Ovary (tissue), 9 donors: ENCODE results near the gene DCHS2. TPM values are rescaled to one million over a fixed set of nuclear protein-coding genes. Genes with fewer than 3 reads are reported as not detected.

Experiments used
- DNase-seq, 5 donors: peaks; one replicate each; pipeline ENCODE4 v3.0.0-alpha.2; 2019 to 2020
- H3K27ac ChIP-seq, 2 donors: fragments of 200-600 bp; one replicate each; pipeline versions ENCODE4 v1.5.1 to v1.8.0; 2019 to 2022
- H3K27me3 ChIP-seq: fragments of 200-600 bp; one replicate; pipeline ENCODE4 v1.8.0; 2022
- H3K36me3 ChIP-seq: fragments of 200-600 bp; sonication (generic); one replicate; pipeline ENCODE4 v1.5.1; 2019
- H3K4me1 ChIP-seq: one replicate; pipeline ENCODE4 v1.8.1; 2013; ENCODE audit warnings: mild to moderate bottlenecking, moderate library complexity; ENCODE audit not compliant: insufficient read depth
- H3K4me3 ChIP-seq: fragments of 200-600 bp; sonication (generic); one replicate; pipeline ENCODE4 v1.5.1; 2017
- H3K9me3 ChIP-seq, 2 donors: fragments of 200-600 bp in 1 of 2; sonication (generic) in 1 of 2; one replicate each; pipeline versions ENCODE4 v1.5.1 to v1.8.1; 2013 to 2019; ENCODE audit warnings: mild to moderate bottlenecking in 1 of 2, moderate library complexity in 1 of 2
- EP300 ChIP-seq: sonication (generic); formaldehyde crosslinking; IDR thresholded peaks from one replicate; pipeline ENCODE4 v1.6.1; 2017; ENCODE audit warnings: antibody characterized with exemption
- POLR2A ChIP-seq: fragments of 450-650 bp; IDR thresholded peaks from one replicate; pipeline ENCODE4 v1.6.1; 2017; ENCODE audit warnings: antibody characterized with exemption, mild to moderate bottlenecking, moderate library complexity
- WGBS, 3 donors: extraction: QIAGEN DNeasy Blood & Tissue Kit in 1 of 3; methylation state at CpG; one replicate each; pipeline versions ENCODE4 v1.1.5 to v1.1.7; 2013 to 2017; 5-methylcytosine and 5-hydroxymethylcytosine counted together
- intact Hi-C, 4 donors: fragments of 100-400 bp; cut with DNase I; formaldehyde crosslinking; loops; one replicate each; pipeline versions ENCODE4 v1.11.0 to v1.15.1; 2022 to 2023
- polyA plus RNA-seq, 2 donors: library from polyadenylated mRNA; stranded (reverse); fragments of 200-250 nt in 1 of 2; fragments of 350-450 nt in 1 of 2; fragmentation: Illumina TruSeq in 1 of 2; extraction: RNeasy Lipid Tissue Mini Kit (QIAGEN cat#74804) in 1 of 2; gene quantifications; one replicate each; pipeline ENCODE4 v1.2.3, GENCODE V29; 2013 to 2014
- total RNA-seq, 7 donors: library from RNA; depleted of rRNA in 2 of 7; stranded (reverse); fragments of >200 nt in 2 of 7; fragmentation: NEBNext Ultra II Directional in 3 of 7; extraction: Animal tissue kit (Norgen Biotek cat#: 25700) in 3 of 7; gene quantifications; one replicate each; pipeline versions ENCODE4 v1.1.0 to v1.2.4, GENCODE V29; 2016 to 2023
- TF ChIP-seq, protein P1 (sequence below), 3 donors: fragments of 450-650 bp in 2 of 3; fragments of 200-600 bp in 1 of 3; IDR thresholded peaks; one replicate each; pipeline versions ENCODE4 v1.5.1 to v1.8.0; 2016 to 2022; ENCODE audit warnings: antibody characterized with exemption in 3 of 3, mild to moderate bottlenecking in 1 of 3
- donor health status: DM: no; HTN: no; CAD: no; lungs with moderate emphysema.
- donor health status: DM: no; HTN: no; CAD: no.
- donor health status: Bipolar disorder and iron deficiency.
- donor health status: DM: yes; HTN: yes; CAD: no.
- donor health status: DM: no; HTN: no; CAD: no.
- donor health status: DM: yes; HTN: yes; CAD: no.

DCHS2 gene
- total and polyA plus RNA-seq, 9 donors = 0.68 to 8.7 (median 2.6) TPM

DNA sequence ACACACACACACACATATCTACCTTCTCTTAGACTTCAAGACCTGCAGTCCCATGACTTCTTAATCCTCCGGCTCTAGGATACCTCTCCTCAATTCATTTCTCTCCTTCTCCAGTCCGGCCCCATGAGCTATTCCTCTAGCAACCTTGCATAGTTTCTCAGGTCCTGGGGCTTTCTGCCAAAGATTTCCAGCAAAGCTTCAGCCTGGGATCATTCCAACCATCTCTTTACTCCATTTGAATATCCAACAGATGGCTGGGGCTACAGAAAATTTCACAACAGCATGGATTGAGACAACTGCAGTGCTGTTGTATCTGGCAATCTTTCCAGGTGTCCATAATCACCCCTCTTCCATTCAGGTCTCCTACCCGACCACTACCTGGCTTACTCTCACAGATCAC, 184.1 kb downstream of the DCHS2 start:
- TF ChIP-seq POLR2A (no peak), EP300 (no peak)
- TF ChIP-seq, protein P1, sequence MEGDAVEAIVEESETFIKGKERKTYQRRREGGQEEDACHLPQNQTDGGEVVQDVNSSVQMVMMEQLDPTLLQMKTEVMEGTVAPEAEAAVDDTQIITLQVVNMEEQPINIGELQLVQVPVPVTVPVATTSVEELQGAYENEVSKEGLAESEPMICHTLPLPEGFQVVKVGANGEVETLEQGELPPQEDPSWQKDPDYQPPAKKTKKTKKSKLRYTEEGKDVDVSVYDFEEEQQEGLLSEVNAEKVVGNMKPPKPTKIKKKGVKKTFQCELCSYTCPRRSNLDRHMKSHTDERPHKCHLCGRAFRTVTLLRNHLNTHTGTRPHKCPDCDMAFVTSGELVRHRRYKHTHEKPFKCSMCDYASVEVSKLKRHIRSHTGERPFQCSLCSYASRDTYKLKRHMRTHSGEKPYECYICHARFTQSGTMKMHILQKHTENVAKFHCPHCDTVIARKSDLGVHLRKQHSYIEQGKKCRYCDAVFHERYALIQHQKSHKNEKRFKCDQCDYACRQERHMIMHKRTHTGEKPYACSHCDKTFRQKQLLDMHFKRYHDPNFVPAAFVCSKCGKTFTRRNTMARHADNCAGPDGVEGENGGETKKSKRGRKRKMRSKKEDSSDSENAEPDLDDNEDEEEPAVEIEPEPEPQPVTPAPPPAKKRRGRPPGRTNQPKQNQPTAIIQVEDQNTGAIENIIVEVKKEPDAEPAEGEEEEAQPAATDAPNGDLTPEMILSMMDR (IDR thresholded peaks at IDR 0.05) = no peak
- intact Hi-C loops = no loop called here
- WGBS, 3 donors = 68 to 78% (median 70%) methylated on average over 3 of the region's 3 CpGs
- Histone ChIP-seq H3K4me3 (no peak overlapping the region), H3K27me3 (no peaks in the 10 kb centered on the region), H3K4me1 (no peaks in the 10 kb centered on the region), H3K9me3 (no peaks in the 10 kb centered on the region), H3K27ac (no peak overlapping the region), H3K36me3 (no peaks in the 10 kb centered on the region)
- no peak for DNase-seq

DNA sequence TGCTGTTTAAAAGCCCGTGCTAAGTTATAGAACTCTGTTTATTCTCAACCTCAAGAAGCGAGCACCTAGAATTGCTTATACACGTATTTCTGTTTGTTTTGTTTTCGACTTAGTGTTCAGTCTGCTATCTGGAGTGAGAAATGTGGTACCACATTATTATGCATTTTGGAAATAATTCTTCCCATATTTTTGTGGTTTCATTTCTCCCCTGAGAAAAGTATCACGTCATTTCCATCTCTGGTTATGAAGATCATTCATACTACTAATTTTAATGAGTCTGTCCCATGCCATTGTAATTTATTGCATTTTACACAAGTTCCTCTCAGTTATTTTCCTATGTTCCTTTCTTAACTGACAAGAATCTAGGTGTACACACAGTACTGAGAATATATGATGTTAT, 186.0 kb downstream of the DCHS2 start:
- DNase-seq = no peak
- 22 to 53% (median 36%) methylated on average over 5 of the region's 5 CpGs for WGBS, 3 donors
- no peak overlapping the region for H3K27ac ChIP-seq

GRCh38 chr4:154304679-154305078, 186.9 kb downstream of the DCHS2 start:
- H3K27me3 ChIP-seq = no peaks in the 10 kb centered on the region
- no peak for TF ChIP-seq POLR2A
- TF ChIP-seq, protein P1 (IDR thresholded peaks at IDR 0.05) = no peak
- TF ChIP-seq EP300 = no peak
- H3K4me3 ChIP-seq = no peak overlapping the region
- no peaks in the 10 kb centered on the region for H3K9me3 ChIP-seq
- intact Hi-C loops = no loop called here
- no peaks in the 10 kb centered on the region for H3K4me1 ChIP-seq
- no peak for DNase-seq
- no peaks in the 10 kb centered on the region for H3K36me3 ChIP-seq
- no peak overlapping the region for H3K27ac ChIP-seq
- 83 to 86% (median 83%) methylated on average over 5 of the region's 5 CpGs for WGBS, 3 donors

More for the DNA sequence above, 186.0 kb downstream of the DCHS2 start:
- Histone ChIP-seq H3K4me3 (no peak overlapping the region), H3K9me3 (no peaks in the 10 kb centered on the region), H3K36me3 (no peaks in the 10 kb centered on the region), H3K27me3 (no peaks in the 10 kb centered on the region), H3K4me1 (no peaks in the 10 kb centered on the region)
- intact Hi-C loops = no loop called here
- no peak for TF ChIP-seq POLR2A
- TF ChIP-seq, protein P1 (IDR thresholded peaks at IDR 0.05) = no peak

DNA sequence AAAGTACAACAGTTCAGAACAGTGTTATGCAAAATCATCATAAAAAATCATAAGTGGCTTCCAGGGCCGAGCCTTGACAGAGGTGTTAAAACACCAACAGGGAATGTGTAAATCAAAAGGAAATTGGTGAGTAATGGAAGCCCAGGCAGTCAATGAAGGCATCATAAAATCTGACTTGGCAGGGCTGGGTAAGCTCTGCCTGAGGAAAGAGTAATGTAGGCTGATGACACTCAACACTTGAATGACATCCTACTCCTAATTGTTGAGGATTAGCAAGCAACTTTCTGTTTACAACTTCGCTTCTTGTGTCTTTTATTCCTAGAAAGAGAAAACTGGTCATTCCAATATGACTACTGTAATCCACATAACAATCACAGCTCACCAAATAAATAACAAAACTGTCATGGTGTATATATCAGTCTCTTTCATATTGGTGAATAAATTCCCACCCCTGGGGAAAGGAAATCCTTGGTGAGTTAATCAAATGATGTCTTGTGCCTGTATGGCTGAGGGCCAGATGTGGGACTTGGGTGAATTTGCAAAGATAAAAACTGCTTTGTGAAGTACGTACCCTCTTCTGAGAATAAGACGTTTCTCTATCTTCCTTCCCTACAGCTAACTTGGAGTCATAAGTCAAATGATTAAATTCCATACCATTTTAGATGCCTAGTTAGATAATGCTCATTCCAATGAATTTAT, 196.8 kb downstream of the DCHS2 start:
- Histone ChIP-seq H3K4me1 (no peaks in the 10 kb centered on the region), H3K9me3 (no peaks in the 10 kb centered on the region), H3K27me3 (no peaks in the 10 kb centered on the region), H3K4me3 (no peak overlapping the region), H3K27ac (no peak overlapping the region), H3K36me3 (no peaks in the 10 kb centered on the region)
- 68 to 78% (median 73%) methylated on average over 4 of the region's 4 CpGs for WGBS, 3 donors
- TF ChIP-seq, protein P1 (IDR thresholded peaks at IDR 0.05) = no peak
- TF ChIP-seq EP300 = no peak
- intact Hi-C loops = no loop called here
- no peak for DNase-seq
